GM21360 (cell line): ENCODE measurements around the gene SNX32.

Experiments
- ATAC-seq: cut with Tn5 transposase; IDR thresholded peaks from one replicate; pipeline ENCODE4 v1.9.1; 2021; ENCODE audit warnings: mild to moderate bottlenecking, moderate library complexity; ENCODE audit not compliant: unreplicated experiment

SNX32 gene

DNA sequence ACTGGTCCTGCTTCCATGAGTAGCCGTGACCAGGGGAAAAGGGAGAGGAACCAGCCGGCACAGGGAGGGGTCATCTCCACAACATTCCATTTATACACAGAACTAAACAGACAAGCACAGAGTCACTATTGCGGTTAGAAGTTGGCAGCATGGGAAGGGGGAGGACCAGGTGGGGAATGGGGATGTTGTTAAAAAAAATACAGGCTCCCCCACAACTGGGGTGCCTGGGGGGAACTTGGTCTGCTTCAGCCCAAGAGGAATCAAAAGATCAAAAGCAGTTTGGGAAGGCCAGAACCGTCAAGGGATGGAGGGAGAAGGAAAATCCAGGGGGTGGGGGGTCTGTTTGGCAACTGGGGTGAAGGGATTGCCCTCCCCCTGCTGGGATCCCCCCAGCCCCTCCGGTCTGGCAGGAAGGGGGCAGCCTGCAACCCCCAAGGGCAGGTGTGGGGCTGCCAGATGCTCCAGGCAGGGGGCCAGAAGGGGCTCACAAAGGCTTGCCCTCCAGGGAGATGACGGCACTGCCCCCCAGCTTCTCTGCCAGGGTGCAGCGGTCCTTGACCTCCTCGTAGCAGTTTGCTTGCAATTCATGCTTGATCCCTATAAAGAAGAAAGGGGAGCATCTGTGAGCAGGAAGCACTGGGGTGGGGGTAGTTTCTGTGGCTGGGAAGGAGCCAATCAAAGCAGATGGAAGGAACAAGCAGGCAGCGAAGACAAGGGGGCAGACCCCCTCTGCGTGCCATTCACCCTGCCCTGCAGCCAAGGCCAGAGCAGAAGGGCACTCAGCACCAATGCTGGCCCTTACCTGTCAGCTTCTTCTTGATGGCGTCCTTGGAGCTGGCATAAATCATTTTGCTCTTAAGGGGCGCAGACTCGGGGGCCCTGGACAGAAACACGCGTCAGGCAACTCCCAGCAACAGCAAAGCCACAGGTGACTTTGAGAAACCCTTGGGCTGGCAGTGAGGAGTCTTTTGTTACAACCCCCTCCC lies 21.4 kb downstream of the SNX32 start:
- no peak for ATAC-seq

DNA sequence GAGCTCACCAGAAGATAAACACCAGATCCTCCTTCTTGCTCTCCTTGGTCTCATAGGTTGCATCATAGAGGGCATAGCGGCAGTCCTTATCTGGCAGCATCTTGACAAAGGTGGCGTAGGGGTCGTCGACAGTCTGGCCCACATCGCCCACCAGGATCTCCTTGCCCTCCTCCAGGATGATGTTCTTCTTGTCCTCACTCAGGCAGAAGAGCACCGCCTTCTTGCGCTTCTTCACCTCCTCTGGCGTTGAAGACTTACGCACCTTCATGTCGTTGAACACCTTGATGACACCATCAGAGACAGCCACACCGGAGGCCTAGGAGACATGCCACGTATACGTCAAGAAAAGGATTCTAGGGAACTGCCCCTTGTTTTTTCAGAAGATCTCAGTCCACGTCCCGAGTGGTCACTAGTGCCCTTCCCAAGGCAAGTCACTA lies 22.2 kb downstream of the SNX32 start:
- no peak for ATAC-seq

DNA sequence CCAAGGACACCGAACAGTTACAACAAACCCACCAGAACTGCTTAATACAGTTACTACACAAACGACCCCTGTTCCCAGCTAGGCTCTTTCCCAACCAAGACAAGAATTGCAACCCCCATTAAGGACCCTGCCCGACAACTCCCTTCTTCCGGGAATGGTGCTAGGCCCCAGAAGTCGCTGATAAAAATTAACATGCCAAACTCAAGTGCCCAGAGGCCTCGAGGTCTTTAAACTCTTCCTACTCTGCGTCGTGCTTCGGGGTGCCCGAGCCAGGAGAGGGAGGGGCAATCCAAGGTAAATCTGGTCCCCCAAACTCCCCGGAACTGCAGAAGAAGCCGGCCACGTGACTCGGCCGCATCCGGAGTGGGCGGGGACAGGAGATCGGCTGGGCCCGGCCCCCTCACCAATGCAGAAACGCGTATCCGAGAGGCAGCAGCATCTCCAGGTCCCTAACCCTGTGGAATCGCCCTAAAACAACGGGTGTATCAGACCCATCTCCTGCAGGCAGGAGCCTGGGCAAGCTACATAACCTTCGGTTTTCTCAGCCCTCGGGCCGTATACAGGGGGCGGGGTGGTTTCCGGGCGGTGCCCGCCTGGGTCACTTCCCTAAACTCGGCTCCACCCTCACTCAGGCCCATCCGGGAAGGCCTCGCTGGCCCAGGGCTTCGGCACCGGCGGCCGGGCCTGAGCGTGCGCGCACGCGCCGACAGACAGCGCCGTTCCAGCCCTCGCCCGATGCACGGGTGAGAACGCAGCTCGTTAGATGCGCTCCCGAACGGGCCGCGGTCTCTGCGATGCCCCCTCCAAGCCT lies 23.1 kb downstream of the SNX32 start:
- peak; percentile 26 for ATAC-seq

DNA sequence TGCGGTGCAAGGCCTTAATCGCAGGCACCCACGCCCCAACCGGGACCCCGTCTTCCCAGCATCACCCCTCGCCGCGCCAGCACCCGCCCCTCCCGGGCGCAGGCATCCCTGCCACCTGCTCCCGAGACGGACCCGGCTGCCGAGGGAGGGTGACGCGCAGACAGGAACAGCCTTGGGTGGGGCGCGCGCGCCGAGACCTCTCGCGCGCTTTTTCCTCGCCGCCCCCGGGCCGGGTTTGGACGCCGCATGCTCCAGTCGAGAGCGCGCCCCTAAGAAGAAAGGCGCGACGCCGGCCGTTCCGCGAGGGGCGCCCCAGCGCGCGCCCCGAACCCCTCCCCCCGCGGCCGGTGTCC lies 23.7 kb downstream of the SNX32 start:
- peak; percentile 1 for ATAC-seq

DNA sequence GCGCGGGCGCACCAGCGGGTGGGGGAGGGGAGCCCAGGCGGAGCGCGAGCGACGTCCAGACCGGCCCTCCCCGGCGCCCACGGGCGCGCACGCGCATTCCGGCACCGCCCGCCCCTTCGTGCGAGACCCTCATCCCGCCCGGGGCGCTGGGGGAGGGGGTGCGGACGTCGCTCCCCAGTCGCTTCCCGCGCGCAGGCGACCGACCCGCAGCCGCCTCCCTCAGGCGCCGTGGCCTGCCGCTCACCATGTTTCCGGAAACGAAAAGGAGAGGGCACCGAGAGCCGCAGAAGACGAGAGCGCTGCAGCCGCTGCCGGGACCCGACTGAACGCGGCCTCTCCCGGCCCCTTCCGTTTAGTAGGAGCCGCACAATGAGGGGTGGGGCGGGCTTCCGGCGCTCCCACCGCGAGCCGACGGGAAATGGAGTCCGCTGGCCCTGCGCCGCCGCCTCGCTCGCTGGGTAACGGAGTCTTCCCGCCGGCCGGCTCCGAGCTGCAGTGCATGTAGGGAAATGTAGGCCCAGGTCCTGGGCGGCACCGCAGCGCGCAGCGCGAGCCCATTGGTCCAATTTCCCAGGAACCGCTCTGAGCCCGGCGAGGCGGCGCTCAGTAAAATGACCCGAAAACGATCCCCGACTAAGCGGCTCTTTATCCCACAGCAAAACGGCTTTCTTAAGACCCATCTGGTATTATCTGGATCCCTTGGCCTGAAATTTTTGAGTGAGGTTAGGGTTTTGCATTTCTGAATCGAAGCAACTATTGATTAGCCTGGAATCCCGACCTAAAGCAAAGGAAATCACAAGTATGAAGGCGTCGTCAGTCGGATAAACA lies 24.3 kb downstream of the SNX32 start, which contains the start of gene CFL1:
Gene CFL1, minus strand, starts transcription at position 328 of the 828 bp plus-strand sequence. Its CDS starts 81 bp downstream, at position 247.
- peak; percentile 42 for ATAC-seq

DNA sequence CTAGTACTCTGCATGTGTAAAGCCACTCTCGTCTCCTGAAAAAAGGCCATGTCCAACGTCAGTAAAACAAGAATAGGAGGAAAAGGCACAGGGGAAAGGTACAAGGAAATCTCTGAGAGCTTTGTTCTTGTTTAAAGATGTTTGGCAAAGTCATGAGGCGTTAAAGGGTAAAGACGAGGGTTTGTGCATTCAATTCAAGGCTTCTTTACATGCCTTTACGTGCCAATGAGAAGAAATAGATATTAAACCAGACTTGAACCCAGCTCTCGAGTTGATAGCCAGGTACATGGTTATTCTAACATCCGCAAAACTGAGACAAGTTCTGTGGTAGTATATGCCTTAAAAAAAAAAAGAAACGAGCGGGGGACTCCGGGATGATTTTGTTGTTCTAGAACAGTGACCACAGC lies 24.9 kb downstream of the SNX32 start:
- ATAC-seq = no peak

DNA sequence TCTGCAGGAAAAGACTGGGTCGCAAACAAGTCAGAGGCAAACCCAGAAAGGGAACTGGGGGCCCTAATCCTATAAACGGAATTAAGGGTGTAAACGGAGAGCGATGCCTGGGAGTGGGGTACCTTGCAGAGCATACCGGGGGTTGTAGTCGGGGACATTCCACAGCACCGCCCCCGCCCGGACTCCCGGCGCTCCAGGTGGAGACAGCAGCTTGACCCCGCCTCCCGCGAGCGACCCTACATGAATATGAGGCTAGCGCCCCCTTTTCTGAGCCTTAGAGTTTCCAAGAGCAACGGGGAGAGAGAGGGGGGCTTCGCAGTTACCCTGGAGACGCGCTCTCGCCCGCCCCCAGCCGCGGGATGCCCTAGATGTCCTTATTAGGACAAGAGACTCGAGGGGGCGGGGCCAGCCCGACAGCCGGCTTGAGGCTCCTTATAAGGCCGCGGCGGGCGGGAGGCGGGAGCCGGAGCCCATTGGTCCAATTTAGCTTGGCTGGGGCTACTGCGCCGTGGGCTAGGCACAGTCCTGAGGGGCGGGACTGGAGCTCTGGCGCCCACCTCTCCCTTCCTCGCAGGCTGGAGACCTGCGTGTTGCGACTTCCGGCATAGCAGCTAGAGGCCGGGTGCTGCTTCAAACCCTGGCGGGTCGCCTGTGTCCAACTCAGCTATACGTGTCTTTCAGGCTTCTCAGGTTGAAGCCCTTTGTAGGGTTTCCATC lies 25.5 kb downstream of the SNX32 start:
- peak; percentile 49 for ATAC-seq

DNA sequence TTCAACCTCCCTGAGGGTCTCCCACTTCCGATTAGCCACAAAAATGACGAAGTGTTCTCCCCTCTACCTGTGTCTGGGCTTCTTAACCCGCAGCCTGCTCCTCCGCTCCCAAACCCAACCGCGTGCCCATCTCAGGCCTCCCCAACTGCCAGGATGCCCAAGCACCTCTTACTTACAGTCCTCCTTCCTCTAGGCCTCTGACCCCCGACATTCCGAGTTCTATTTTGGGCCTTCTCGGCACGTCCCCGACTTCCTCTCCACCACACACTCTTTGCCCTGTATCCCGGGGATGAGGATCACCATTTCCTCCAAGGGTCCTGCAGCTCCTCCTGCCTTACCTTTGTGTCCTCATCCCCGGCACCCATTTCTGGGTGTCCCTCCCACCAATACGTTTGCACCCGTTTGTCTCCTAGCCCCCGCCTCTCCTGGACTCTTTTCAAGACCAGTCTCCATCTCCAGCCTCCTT lies 26.1 kb downstream of the SNX32 start:
- ATAC-seq = no peak

DNA sequence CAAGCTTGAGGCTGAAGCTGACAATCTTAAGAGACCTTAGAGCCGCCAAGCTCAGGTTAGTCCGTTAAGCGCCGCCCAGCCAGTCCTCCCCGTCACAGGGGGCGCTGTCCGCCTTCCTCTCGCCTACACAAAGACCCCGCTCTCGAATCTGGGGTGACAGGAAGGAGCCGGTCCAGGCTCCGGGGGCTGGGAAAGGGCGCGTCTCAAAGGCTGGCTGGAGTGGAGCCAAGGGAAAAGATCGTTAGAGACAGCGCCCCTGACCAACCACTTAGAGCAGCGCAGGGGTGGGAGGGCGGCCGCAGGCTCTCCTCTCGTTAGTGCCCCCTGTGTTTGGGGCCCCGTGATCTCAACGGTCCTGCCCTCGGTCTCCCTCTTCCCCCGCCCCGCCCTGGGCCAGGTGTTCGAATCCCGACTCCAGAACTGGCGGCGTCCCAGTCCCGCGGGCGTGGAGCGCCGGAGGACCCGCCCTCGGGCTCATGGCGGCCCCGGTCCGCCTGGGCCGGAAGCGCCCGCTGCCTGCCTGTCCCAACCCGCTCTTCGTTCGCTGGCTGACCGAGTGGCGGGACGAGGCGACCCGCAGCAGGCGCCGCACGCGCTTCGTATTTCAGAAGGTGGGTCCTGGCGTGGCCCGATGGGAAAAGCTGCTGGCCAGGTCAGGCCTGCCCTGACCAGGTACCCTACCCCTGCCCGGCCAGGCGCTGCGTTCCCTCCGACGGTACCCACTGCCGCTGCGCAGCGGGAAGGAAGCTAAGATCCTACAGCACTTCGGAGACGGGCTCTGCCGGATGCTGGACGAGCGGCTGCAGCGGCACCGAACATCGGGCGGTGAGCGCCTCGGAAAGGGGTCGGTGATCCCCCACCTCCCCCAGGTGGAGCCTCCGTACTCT lies 26.8 kb downstream of the SNX32 start, which contains the start of gene MUS81:
Gene MUS81, plus strand, starts transcription at position 156 of the 887 bp plus-strand sequence. Its CDS starts 321 bp downstream, at position 477.
- ATAC-seq = peak; percentile 21

DNA sequence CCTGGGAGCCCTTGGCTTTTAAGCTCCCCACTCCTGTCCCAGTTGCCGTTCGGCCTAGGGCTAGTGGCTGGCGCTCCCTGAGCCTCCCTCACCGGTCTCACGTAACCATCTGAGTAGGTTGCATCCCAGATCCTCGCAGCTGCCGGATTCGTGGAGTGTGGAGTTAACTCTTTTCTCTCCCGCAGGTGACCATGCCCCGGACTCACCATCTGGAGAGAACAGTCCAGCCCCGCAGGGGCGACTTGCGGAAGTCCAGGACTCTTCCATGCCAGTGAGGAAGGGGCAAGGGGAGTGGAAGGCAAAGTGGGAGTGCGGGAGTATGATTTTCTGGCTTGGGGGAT lies 27.4 kb downstream of the SNX32 start:
- ATAC-seq = no peak

DNA sequence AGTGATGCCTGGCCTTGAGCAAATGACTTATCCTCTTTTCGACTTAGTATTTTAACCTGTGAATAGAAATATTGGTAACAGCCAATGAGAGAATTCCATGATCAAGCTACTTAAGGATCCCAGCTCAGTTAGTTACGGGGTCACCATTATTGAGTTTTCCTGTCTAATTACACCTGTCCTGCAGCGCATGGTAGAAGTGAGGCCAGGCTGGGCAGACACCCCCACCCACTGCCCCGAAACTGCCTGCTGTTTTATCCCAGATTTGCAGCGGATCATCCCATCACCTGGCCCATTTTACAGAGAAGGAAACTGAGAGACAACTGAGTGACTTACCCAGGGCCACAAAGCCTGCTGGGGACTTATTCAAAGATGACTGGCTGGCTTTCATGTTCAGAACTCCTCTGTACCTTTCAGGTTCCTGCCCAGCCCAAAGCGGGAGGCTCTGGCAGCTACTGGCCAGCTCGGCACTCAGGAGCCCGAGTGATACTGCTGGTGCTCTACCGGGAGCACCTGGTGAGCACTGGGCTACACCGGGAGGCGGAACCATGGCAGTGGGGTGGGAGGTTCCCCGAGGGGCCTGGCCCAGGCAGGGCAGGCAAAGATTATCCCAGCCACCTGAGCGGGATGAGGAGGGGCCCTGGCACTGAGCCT lies 27.9 kb downstream of the SNX32 start:
- ATAC-seq = no peak

DNA sequence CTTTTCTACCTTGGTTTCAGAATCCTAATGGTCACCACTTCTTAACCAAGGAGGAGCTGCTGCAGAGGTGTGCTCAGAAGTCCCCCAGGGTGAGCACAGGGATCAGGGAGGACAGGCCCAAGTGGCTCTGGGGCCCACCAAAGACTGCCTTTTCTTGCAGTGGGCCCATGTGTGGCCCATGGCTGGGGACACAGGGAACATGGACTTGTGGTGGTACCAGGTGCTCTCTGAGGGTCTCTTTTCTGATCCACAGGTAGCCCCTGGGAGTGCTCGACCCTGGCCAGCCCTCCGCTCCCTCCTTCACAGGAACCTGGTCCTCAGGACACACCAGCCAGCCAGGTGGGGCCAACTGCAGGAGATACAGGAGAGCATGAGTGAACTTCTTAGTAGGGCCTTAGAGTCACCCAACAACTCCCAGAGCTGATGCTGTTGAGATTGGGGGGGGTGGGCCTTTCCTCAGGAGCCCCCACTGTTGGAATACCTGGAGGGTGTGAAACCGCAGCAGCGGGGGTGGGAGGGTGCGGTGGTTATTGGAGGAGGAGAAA lies 28.5 kb downstream of the SNX32 start:
- ATAC-seq = no peak

DNA sequence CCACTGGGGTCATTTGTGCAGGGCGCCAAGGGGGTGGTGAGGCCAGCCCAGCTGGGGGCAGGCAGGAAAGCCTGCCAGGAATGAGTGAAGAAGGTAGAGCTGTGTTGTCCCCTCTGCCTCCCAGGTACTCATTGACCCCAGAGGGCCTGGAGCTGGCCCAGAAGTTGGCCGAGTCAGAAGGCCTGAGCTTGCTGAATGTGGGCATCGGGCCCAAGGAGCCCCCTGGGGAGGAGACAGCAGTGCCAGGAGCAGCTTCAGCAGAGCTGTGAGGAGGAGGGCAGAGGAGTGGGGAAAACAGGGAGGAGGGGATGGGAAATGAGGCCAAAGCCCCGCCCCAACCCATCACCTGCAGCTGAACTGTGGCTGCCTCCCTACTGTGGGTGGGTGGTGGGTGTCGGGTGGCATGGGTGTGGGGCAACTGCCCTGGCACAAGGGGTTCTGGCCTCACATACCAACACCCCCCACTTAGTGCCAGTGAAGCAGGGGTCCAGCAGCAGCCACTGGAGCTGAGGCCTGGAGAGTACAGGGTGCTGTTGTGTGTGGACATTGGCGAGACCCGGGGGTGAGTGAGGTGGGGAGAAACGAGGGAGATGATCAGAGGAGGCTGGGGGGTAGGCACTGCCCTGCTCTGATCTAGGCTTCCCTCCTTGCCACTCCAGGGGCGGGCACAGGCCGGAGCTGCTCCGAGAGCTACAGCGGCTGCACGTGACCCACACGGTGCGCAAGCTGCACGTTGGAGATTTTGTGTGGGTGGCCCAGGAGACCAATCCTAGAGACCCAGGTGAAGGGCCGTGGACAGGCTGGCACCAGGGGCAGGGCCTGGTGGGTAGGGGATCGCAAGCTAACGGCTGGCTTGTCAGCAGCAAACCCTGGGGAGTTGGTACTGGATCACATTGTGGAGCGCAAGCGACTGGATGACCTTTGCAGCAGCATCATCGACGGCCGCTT lies 29.5 kb downstream of the SNX32 start:
- ATAC-seq = no peak

DNA sequence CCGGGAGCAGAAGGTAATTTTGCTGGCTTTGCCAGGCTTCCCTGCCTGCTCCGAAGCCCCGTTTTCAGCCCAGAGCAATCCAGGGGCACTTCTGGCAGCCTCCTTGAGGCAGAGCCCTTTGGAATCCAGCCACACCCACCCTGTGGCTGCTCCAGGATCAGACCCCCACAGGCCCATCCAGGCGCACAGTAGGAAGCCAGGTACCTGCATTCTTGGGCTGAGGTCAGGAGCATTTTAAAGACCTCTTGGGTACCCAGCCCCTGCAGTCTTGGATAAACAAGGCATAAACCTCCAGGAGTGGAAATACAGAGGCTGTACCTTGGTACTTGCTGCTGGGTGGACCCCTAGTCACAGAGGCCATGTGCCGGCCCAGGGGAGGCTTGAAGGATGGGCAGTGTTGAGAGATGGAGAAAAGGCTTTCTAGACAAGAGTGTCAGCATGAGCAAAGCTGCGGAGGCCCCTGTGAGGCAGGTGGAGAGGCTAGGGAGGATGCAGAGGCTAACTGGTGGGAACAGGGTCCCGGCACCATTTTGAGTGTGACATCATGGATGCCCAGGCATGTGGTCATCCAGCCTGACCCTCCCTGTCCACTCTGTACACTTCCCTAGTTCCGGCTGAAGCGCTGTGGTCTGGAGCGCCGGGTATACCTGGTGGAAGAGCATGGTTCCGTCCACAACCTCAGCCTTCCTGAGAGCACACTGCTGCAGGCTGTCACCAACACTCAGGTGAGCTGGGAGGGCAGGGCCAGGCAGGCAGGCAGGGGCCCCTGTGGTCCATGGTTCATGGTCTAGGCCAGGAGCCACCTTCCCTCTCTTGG lies 30.3 kb downstream of the SNX32 start:
- ATAC-seq = no peak

DNA sequence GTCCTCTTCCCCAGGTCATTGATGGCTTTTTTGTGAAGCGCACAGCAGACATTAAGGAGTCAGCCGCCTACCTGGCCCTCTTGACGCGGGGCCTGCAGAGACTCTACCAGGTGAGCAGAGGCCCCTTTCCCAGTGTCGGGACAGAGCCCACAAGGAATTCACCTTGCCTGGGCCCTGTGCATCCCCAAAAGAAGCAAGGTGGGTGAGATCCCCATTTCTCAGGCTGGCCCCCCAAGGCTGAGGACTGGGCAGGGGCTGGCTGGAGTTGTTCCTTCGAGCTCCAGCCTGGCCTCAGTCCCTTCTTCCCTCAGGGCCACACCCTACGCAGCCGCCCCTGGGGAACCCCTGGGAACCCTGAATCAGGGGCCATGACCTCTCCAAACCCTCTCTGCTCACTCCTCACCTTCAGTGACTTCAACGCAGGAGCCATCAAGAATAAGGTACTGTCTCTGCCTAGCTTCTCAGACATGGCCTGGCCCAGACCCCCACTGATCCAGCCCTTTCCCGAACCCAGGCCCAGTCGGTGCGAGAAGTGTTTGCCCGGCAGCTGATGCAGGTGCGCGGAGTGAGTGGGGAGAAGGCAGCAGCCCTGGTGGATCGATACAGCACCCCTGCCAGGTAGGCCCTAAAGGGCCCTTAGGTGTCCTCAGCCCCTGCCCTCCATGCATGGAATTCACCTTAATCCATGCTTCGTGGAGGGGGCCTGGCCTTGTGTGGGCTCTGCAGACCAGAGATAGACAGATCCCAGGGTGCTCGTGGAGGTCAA lies 31.1 kb downstream of the SNX32 start:
- no peak for ATAC-seq
